KMS-11 (cell line): Measurements from ENCODE around the gene DUSP1.

Experiments
- H2AFZ ChIP-seq: fragments of 200-600 bp; sonication (generic); 2 replicates; pipeline ENCODE4 v1.6.1; 2016; ENCODE audit warnings: antibody characterized with exemption, mixed run types, low read depth
- H3K27ac ChIP-seq: fragments of 200-600 bp; sonication (generic); 2 replicates; pipeline ENCODE4 v1.6.1; 2016; ENCODE audit warnings: mild to moderate bottlenecking, mixed run types
- H3K27me3 ChIP-seq: fragments of 200-600 bp; sonication (generic); 2 replicates; pipeline ENCODE4 v1.6.1; 2017; ENCODE audit warnings: mild to moderate bottlenecking, low read depth, mixed run types, moderate library complexity; ENCODE audit not compliant: insufficient read depth
- H3K36me3 ChIP-seq: fragments of 200-600 bp; sonication (generic); 2 replicates; pipeline ENCODE4 v1.6.1; 2017; ENCODE audit warnings: mild to moderate bottlenecking, mixed run types; ENCODE audit not compliant: insufficient read depth
- H3K4me1 ChIP-seq: fragments of 200-600 bp; sonication (generic); 2 replicates; pipeline ENCODE4 v1.6.1; 2016; ENCODE audit warnings: mild to moderate bottlenecking, low read depth, mixed run types; ENCODE audit not compliant: poor library complexity, severe bottlenecking
- H3K4me2 ChIP-seq: fragments of 200-600 bp; sonication (generic); 2 replicates; pipeline ENCODE4 v1.7.0; 2016; ENCODE audit warnings: mild to moderate bottlenecking, mixed run types
- H3K4me3 ChIP-seq: fragments of 200-600 bp; sonication (generic); IDR thresholded peaks from 2 replicates; pipeline ENCODE4 v1.6.1; 2017; ENCODE audit warnings: low read depth, low read length, mixed read lengths; ENCODE audit not compliant: insufficient read depth
- H3K79me2 ChIP-seq: fragments of 200-600 bp; sonication (generic); 2 replicates; pipeline ENCODE4 v1.6.1; 2016; ENCODE audit warnings: low read depth, mixed run types; ENCODE audit not compliant: insufficient read depth
- H3K9ac ChIP-seq: fragments of 200-600 bp; sonication (generic); 2 replicates; pipeline ENCODE4 v1.6.1; 2016; ENCODE audit warnings: mild to moderate bottlenecking, mixed run types
- H4K20me1 ChIP-seq: fragments of 200-600 bp; sonication (generic); 2 replicates; pipeline ENCODE4 v1.6.1; 2016; ENCODE audit warnings: mild to moderate bottlenecking, mixed run types; ENCODE audit not compliant: insufficient read depth
- TF ChIP-seq, protein P1 (sequence below): fragments of 200-600 bp; sonication (generic); conservative IDR thresholded peaks from 2 replicates; pipeline ENCODE4 v1.6.1; 2017; ENCODE audit warnings: low read depth, mild to moderate bottlenecking, antibody characterized with exemption, low read length, moderate library complexity, mixed read lengths

Gene DUSP1

GRCh38 chr5:172756764-172757393 is 14.1 kb downstream of the DUSP1 start:
- H3K36me3 ChIP-seq: no peaks in the 10 kb centered on the region
- no peak overlapping the region for H3K9ac ChIP-seq
- H3K27me3 ChIP-seq: no peaks in the 10 kb centered on the region

GRCh38 chr5:172754596-172755356 is 16.2 kb downstream of the DUSP1 start:
- Histone ChIP-seq H3K79me2 (no peaks in the 10 kb centered on the region), H4K20me1 (no peaks in the 10 kb centered on the region), H3K9ac (no peak overlapping the region), H3K27ac (no peak overlapping the region), H3K27me3 (no peaks in the 10 kb centered on the region), H3K4me2 (no peak overlapping the region), H3K4me3 (no peak overlapping the region), H3K36me3 (no peaks in the 10 kb centered on the region), H2AFZ (no peak overlapping the region), H3K4me1 (no peaks in the 10 kb centered on the region)
- TF ChIP-seq, protein P1, sequence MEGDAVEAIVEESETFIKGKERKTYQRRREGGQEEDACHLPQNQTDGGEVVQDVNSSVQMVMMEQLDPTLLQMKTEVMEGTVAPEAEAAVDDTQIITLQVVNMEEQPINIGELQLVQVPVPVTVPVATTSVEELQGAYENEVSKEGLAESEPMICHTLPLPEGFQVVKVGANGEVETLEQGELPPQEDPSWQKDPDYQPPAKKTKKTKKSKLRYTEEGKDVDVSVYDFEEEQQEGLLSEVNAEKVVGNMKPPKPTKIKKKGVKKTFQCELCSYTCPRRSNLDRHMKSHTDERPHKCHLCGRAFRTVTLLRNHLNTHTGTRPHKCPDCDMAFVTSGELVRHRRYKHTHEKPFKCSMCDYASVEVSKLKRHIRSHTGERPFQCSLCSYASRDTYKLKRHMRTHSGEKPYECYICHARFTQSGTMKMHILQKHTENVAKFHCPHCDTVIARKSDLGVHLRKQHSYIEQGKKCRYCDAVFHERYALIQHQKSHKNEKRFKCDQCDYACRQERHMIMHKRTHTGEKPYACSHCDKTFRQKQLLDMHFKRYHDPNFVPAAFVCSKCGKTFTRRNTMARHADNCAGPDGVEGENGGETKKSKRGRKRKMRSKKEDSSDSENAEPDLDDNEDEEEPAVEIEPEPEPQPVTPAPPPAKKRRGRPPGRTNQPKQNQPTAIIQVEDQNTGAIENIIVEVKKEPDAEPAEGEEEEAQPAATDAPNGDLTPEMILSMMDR: no peak

More at GRCh38 chr5:172756764-172757393, 14.1 kb downstream of the DUSP1 start:
- no peak overlapping the region for H3K27ac ChIP-seq
- no peak overlapping the region for H3K4me3 ChIP-seq
- H3K4me2 ChIP-seq: no peak overlapping the region
- H3K79me2 ChIP-seq: no peaks in the 10 kb centered on the region
- no peaks in the 10 kb centered on the region for H3K4me1 ChIP-seq
- H2AFZ ChIP-seq: no peak overlapping the region
- TF ChIP-seq, protein P1: no peak
- H4K20me1 ChIP-seq: no peaks in the 10 kb centered on the region

DNA sequence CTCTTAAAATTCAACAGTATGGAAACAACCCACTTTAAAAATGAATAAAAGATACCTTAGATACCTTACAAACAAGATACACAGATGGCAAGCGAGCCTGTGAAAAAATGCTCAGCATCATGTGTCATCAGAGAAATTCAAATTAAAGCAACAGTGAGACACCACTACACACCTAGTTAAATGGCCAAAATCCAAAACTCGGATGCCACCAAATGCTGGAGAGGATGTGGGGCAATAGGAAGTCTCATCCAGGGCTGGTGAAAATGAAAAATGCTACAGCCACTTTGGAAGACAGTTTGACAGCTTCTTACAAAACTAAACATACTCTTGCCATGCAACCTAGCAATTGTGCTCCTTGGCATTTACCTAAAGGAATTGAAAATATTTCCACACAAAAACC is 17.9 kb downstream of the DUSP1 start:
- no peak overlapping the region for H3K9ac ChIP-seq
- H3K27ac ChIP-seq: no peak overlapping the region
- H2AFZ ChIP-seq: no peak overlapping the region
- TF ChIP-seq, protein P1: no peak
- H3K4me3 ChIP-seq: no peak overlapping the region
- no peaks in the 10 kb centered on the region for H4K20me1 ChIP-seq
- no peak overlapping the region for H3K4me2 ChIP-seq
- no peaks in the 10 kb centered on the region for H3K36me3 ChIP-seq
- no peaks in the 10 kb centered on the region for H3K79me2 ChIP-seq
- no peaks in the 10 kb centered on the region for H3K27me3 ChIP-seq
- no peaks in the 10 kb centered on the region for H3K4me1 ChIP-seq

DNA sequence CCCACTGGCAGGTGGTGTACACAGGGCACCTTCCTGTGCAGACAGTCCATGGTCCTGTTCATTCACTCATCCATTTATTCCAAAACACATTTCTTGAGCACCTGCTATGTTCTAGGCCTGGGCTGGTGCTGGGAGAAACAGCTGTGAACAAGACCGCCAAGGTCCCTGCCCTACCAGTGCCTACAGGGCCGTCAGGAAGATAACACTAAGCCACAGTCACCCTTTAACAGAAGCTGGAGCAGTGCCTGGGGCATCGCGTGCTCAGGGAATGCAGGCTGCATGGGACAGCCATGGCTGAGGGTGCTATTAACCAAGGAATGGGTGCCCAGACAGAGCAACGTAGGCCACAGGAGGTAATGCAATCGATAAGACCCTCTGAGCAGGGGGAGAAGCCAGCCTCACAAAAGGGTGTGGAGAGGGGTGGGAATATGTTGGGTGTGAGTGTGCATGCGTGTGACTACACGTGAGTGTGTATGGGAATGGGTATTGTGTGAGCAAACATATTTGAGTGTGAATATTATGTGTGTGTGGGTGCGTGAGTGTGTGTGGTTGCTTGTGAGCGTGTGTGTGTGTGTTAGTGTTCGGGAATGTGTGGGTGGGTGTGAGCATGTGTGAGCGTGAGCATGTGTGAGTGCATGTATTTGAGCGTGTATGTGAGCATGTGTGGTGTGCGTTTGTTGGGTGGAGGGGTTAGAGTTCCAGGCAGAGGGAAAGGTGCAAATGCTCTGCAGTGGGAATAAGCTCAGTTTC is 19.1 kb downstream of the DUSP1 start:
- no peak overlapping the region for H3K4me2 ChIP-seq
- no peaks in the 10 kb centered on the region for H3K27me3 ChIP-seq
- H3K9ac ChIP-seq: no peak overlapping the region
- no peak overlapping the region for H3K4me3 ChIP-seq
- no peak overlapping the region for H3K27ac ChIP-seq
- TF ChIP-seq, protein P1: no peak
- no peaks in the 10 kb centered on the region for H3K4me1 ChIP-seq
- no peaks in the 10 kb centered on the region for H3K79me2 ChIP-seq
- H2AFZ ChIP-seq: no peak overlapping the region
- no peaks in the 10 kb centered on the region for H3K36me3 ChIP-seq
- no peaks in the 10 kb centered on the region for H4K20me1 ChIP-seq
